ENCODE results near the gene TMEM59.

GRCh38 chr1:53982034-53982762 is 70.8 kb downstream of the TMEM59 start:
- TF ChIP-seq POLR2A (IDR thresholded peaks at IDR 0.05; ENCODE audit: borderline replicate concordance, extremely low read depth, insufficient read depth, insufficient read length) (no peak), CTCF (IDR thresholded peaks at IDR 0.05 in 2 of 3, conservative IDR thresholded peaks at IDR 0.05 in 1 of 3; ENCODE audit: borderline replicate concordance in 1 of 3, insufficient read depth in 1 of 3, low read depth in 2 of 3, low read length in 2 of 3) (no peak)
